Measurements from ENCODE around the gene RASSF6. TPM values are rescaled to one million over a fixed set of nuclear protein-coding genes. Genes with fewer than 3 reads are reported as not detected.

Gene RASSF6
- total RNA-seq, 1 experiment from 2014 or later: 0.15 TPM

GRCh38 chr4:73615613-73616012 is 4.6 kb downstream of the RASSF6 start:
- no peak for TF ChIP-seq ETV6 (CRISPR knock-in tag; IDR thresholded peaks at IDR 0.05)
- TF ChIP-seq ELF4 (CRISPR knock-in tag; IDR thresholded peaks at IDR 0.05; ENCODE audit: low read depth): no peak
- peak; percentile 82; the same call in 1 of the 2 replicates for TF ChIP-seq TEAD4 (CRISPR knock-in tag; IDR thresholded peaks at IDR 0.05)
- peak; percentile 39; the same call in 1 of the 2 replicates for TF ChIP-seq TEAD1 (CRISPR knock-in tag; IDR thresholded peaks at IDR 0.05)
- no peaks in the 10 kb centered on the region for H3K36me3 Mint-ChIP-seq
- no peak overlapping the region for H3K27ac Mint-ChIP-seq
- ATAC-seq (peak; percentile 90), DNase-seq (ENCODE audit: low spot score) (peak; percentile 64)
- ChIA-PET CTCF (no interaction called here), POLR2A (no interaction called here)
- H3K9me3 Mint-ChIP-seq: peaks cover 7% of the 10 kb centered on the region; the same call in 1 of the 2 replicates
- H3K4me1 Mint-ChIP-seq: peaks cover 16% of the 10 kb centered on the region
- H3K4me3 Mint-ChIP-seq: no peak overlapping the region
- H3K27me3 Mint-ChIP-seq (ENCODE audit: low read depth): peaks cover 18% of the 10 kb centered on the region

GRCh38 chr4:73614311-73614867 is 5.8 kb downstream of the RASSF6 start:
- peaks cover 8% of the 10 kb centered on the region for H3K4me1 Mint-ChIP-seq
- no peak overlapping the region for H3K27ac Mint-ChIP-seq
- no peak overlapping the region for H3K4me3 Mint-ChIP-seq
- peaks cover 7% of the 10 kb centered on the region; the same call in 1 of the 2 replicates for H3K9me3 Mint-ChIP-seq
- no peaks in the 10 kb centered on the region for H3K36me3 Mint-ChIP-seq
- ChIA-PET CTCF (no interaction called here), POLR2A (no interaction called here)
- peaks cover 8% of the 10 kb centered on the region for H3K27me3 Mint-ChIP-seq (ENCODE audit: low read depth)
- no peak for ATAC-seq
- TF ChIP-seq ERG (CRISPR knock-in tag; IDR thresholded peaks at IDR 0.05): no peak
- DNase-seq (ENCODE audit: low spot score): no peak

GRCh38 chr4:73613130-73613529 is 7.1 kb downstream of the RASSF6 start:
- Mint-ChIP-seq H3K4me1 (peaks cover 8% of the 10 kb centered on the region), H3K4me3 (no peak overlapping the region), H3K27ac (no peak overlapping the region), H3K9me3 (peaks cover 7% of the 10 kb centered on the region; the same call in 1 of the 2 replicates), H3K36me3 (no peaks in the 10 kb centered on the region), H3K27me3 (ENCODE audit: low read depth) (no peaks in the 10 kb centered on the region)
- TF ChIP-seq ZBTB21 (CRISPR knock-in tag; IDR thresholded peaks at IDR 0.05; ENCODE audit: borderline replicate concordance) (no peak), CDX4 (CRISPR knock-in tag; IDR thresholded peaks at IDR 0.05; ENCODE audit: borderline replicate concordance) (no peak), GRHL2 (CRISPR knock-in tag; IDR thresholded peaks at IDR 0.05; ENCODE audit: insufficient replicate concordance, severe bottlenecking) (no peak), GABPB1 (CRISPR knock-in tag; IDR thresholded peaks at IDR 0.05) (no peak), ELF4 (CRISPR knock-in tag; IDR thresholded peaks at IDR 0.05; ENCODE audit: low read depth) (no peak)
- TF ChIP-seq, protein P1, sequence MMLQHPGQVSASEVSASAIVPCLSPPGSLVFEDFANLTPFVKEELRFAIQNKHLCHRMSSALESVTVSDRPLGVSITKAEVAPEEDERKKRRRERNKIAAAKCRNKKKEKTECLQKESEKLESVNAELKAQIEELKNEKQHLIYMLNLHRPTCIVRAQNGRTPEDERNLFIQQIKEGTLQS (CRISPR knock-in tag; conservative IDR thresholded peaks at IDR 0.05): no peak
- TF ChIP-seq, protein P2, sequence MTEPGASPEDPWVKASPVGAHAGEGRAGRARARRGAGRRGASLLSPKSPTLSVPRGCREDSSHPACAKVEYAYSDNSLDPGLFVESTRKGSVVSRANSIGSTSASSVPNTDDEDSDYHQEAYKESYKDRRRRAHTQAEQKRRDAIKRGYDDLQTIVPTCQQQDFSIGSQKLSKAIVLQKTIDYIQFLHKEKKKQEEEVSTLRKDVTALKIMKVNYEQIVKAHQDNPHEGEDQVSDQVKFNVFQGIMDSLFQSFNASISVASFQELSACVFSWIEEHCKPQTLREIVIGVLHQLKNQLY (CRISPR knock-in tag; IDR thresholded peaks at IDR 0.05): no peak
- CTCF ChIA-PET: no interaction called here
- ATAC-seq (no peak), DNase-seq (ENCODE audit: low spot score) (no peak)
- POLR2A ChIA-PET: no interaction called here

- no peak overlapping the region for H3K27ac Mint-ChIP-seq
- peaks cover 12% of the 10 kb centered on the region for H3K4me1 Mint-ChIP-seq
- no peak for ATAC-seq
- POLR2A ChIA-PET: no interaction called here
- no peaks in the 10 kb centered on the region for H3K27me3 Mint-ChIP-seq (ENCODE audit: low read depth)
- H3K4me3 Mint-ChIP-seq: no peak overlapping the region
- CTCF ChIA-PET: no interaction called here
- H3K36me3 Mint-ChIP-seq: no peaks in the 10 kb centered on the region
- DNase-seq (ENCODE audit: low spot score): no peak
- peaks cover 7% of the 10 kb centered on the region; the same call in 1 of the 2 replicates for H3K9me3 Mint-ChIP-seq
- TF ChIP-seq, protein P3, sequence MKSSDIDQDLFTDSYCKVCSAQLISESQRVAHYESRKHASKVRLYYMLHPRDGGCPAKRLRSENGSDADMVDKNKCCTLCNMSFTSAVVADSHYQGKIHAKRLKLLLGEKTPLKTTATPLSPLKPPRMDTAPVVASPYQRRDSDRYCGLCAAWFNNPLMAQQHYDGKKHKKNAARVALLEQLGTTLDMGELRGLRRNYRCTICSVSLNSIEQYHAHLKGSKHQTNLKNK (CRISPR knock-in tag; IDR thresholded peaks at IDR 0.05): no peak
- TF ChIP-seq MAX (CRISPR knock-in tag; IDR thresholded peaks at IDR 0.05) (no peak), TP53 (CRISPR knock-in tag; IDR thresholded peaks at IDR 0.05) (no peak), ZNF232 (CRISPR knock-in tag; IDR thresholded peaks at IDR 0.05) (no peak), CTCF (IDR thresholded peaks at IDR 0.05) (no peak), SP1 (CRISPR knock-in tag; conservative IDR thresholded peaks at IDR 0.05) (no peak), KAT7 (CRISPR knock-in tag; IDR thresholded peaks at IDR 0.05; ENCODE audit: borderline replicate concordance) (no peak)
- TF ChIP-seq, protein P4, sequence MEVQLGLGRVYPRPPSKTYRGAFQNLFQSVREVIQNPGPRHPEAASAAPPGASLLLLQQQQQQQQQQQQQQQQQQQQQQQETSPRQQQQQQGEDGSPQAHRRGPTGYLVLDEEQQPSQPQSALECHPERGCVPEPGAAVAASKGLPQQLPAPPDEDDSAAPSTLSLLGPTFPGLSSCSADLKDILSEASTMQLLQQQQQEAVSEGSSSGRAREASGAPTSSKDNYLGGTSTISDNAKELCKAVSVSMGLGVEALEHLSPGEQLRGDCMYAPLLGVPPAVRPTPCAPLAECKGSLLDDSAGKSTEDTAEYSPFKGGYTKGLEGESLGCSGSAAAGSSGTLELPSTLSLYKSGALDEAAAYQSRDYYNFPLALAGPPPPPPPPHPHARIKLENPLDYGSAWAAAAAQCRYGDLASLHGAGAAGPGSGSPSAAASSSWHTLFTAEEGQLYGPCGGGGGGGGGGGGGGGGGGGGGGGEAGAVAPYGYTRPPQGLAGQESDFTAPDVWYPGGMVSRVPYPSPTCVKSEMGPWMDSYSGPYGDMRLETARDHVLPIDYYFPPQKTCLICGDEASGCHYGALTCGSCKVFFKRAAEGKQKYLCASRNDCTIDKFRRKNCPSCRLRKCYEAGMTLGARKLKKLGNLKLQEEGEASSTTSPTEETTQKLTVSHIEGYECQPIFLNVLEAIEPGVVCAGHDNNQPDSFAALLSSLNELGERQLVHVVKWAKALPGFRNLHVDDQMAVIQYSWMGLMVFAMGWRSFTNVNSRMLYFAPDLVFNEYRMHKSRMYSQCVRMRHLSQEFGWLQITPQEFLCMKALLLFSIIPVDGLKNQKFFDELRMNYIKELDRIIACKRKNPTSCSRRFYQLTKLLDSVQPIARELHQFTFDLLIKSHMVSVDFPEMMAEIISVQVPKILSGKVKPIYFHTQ (CRISPR knock-in tag; IDR thresholded peaks at IDR 0.05): no peak
- TF ChIP-seq, protein P5, sequence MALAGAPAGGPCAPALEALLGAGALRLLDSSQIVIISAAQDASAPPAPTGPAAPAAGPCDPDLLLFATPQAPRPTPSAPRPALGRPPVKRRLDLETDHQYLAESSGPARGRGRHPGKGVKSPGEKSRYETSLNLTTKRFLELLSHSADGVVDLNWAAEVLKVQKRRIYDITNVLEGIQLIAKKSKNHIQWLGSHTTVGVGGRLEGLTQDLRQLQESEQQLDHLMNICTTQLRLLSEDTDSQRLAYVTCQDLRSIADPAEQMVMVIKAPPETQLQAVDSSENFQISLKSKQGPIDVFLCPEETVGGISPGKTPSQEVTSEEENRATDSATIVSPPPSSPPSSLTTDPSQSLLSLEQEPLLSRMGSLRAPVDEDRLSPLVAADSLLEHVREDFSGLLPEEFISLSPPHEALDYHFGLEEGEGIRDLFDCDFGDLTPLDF (CRISPR knock-in tag; IDR thresholded peaks at IDR 0.05): no peak
Observed at GRCh38 chr4:73612032-73612431, 8.2 kb downstream of the RASSF6 start.

Data from WTC11 (cell line).